Type B pancreatic cell (in vitro differentiated cells): Measurements from ENCODE around the gene EPHB4. TPM values are rescaled to one million over a fixed set of nuclear protein-coding genes. Genes with fewer than 3 reads are reported as not detected.

ENCODE experiments used
- DNase-seq: peaks from one replicate; pipeline ENCODE4 v3.0.0; 2021; ENCODE audit warnings: mixed read lengths; ENCODE audit not compliant: unreplicated experiment; ENCODE audit errors: extremely low spot score
- H3K27ac Mint-ChIP-seq: 2 replicates; pipeline ENCODE4 v1.8.0; 2021; ENCODE audit warnings: mild to moderate bottlenecking, mixed read lengths
- H3K27me3 Mint-ChIP-seq: 2 replicates; pipeline ENCODE4 v1.8.0; 2021; ENCODE audit warnings: mixed read lengths
- H3K36me3 Mint-ChIP-seq: 2 replicates; pipeline ENCODE4 v1.8.0; 2021; ENCODE audit warnings: mixed read lengths
- H3K4me1 Mint-ChIP-seq: one replicate; pipeline ENCODE4 v1.8.0; 2021; ENCODE audit warnings: mixed read lengths; ENCODE audit not compliant: unreplicated experiment
- H3K4me3 Mint-ChIP-seq: 2 replicates; pipeline ENCODE4 v1.8.0; 2021; ENCODE audit warnings: mild to moderate bottlenecking, mixed read lengths
- H3K9me3 Mint-ChIP-seq: 2 replicates; pipeline ENCODE4 v1.8.0; 2021; ENCODE audit warnings: mixed read lengths
- total RNA-seq: library from RNA; stranded (reverse); gene quantifications from 2 replicates; pipeline ENCODE4 v1.2.1, GENCODE V29; 2021; ENCODE audit warnings: low replicate concordance
- TF ChIP-seq, protein P1 (sequence below): fragments of 200-600 bp; sonication (generic); conservative IDR thresholded peaks from 2 replicates; pipeline ENCODE4 v1.5.0; 2021; ENCODE audit warnings: antibody characterized with exemption, mild to moderate bottlenecking

EPHB4 gene
- total RNA-seq, 1 donor from 2014 or later, result 78.4 TPM

DNA sequence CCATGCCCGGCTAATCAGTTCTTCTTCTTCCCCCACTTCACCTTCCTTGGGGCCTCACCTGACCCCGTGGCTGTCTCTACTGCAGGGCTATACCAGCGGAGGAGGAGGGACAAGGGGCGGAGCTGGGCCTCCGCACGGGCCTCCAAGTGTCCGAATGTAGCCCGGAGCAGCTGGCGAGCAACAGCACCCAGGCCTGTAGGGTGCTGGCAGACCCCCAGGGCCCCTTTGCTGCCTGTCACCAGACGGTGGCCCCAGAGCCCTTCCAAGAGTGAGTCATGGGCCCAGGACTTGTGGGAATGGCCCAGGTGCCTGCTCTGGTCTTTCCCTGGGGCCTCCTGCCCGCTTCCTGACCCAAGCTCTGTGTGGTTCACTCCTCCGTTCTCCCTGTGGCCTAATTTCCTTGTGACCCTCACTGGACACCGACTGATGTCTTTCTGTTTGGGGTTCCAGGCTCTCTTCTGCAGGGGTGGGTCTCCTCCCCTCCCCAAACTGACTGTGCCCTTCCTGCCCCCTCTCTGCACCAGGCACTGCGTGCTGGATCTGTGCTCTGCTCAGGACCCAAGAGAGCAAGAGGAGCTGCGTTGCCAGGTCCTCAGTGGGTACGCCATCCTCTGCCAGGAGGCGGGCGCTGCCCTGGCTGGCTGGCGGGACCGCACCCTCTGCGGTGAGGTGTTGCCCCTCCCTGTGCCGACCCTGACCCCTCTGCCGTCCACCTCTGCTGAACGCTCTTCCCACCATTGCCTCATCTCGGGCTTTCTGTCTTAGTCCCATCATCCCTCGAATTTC, 35.2 kb downstream of the EPHB4 start:
- no peaks in the 10 kb centered on the region for H3K4me1 Mint-ChIP-seq
- TF ChIP-seq, protein P1, sequence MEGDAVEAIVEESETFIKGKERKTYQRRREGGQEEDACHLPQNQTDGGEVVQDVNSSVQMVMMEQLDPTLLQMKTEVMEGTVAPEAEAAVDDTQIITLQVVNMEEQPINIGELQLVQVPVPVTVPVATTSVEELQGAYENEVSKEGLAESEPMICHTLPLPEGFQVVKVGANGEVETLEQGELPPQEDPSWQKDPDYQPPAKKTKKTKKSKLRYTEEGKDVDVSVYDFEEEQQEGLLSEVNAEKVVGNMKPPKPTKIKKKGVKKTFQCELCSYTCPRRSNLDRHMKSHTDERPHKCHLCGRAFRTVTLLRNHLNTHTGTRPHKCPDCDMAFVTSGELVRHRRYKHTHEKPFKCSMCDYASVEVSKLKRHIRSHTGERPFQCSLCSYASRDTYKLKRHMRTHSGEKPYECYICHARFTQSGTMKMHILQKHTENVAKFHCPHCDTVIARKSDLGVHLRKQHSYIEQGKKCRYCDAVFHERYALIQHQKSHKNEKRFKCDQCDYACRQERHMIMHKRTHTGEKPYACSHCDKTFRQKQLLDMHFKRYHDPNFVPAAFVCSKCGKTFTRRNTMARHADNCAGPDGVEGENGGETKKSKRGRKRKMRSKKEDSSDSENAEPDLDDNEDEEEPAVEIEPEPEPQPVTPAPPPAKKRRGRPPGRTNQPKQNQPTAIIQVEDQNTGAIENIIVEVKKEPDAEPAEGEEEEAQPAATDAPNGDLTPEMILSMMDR, result no peak
- no peaks in the 10 kb centered on the region for H3K9me3 Mint-ChIP-seq
- H3K27me3 Mint-ChIP-seq, result peaks cover 8% of the 10 kb centered on the region
- H3K4me3 Mint-ChIP-seq, result no peak overlapping the region
- no peak for DNase-seq
- H3K36me3 Mint-ChIP-seq, result no peaks in the 10 kb centered on the region
- H3K27ac Mint-ChIP-seq, result no peak overlapping the region

GRCh38 chr7:100789055-100789454, 38.3 kb downstream of the EPHB4 start:
- Mint-ChIP-seq H3K4me1 (no peaks in the 10 kb centered on the region), H3K27me3 (no peaks in the 10 kb centered on the region), H3K36me3 (no peaks in the 10 kb centered on the region), H3K9me3 (no peaks in the 10 kb centered on the region), H3K27ac (no peak overlapping the region), H3K4me3 (no peak overlapping the region)
- DNase-seq, result no peak
- TF ChIP-seq, protein P1, result peak; percentile 22

GRCh38 chr7:100786323-100786722, 41.0 kb downstream of the EPHB4 start:
- Mint-ChIP-seq H3K27ac (no peak overlapping the region), H3K27me3 (no peaks in the 10 kb centered on the region), H3K4me3 (no peak overlapping the region), H3K9me3 (no peaks in the 10 kb centered on the region), H3K4me1 (no peaks in the 10 kb centered on the region), H3K36me3 (no peaks in the 10 kb centered on the region)
- TF ChIP-seq, protein P1, result no peak
- no peak for DNase-seq

- Mint-ChIP-seq H3K36me3 (no peaks in the 10 kb centered on the region), H3K27ac (no peak overlapping the region), H3K4me1 (no peaks in the 10 kb centered on the region), H3K4me3 (no peak overlapping the region), H3K9me3 (no peaks in the 10 kb centered on the region), H3K27me3 (no peaks in the 10 kb centered on the region)
- no peak for DNase-seq
- TF ChIP-seq, protein P1, result no peak
Observed at GRCh38 chr7:100785878-100786277, 41.4 kb downstream of the EPHB4 start.

GRCh38 chr7:100783804-100784203, 43.5 kb downstream of the EPHB4 start:
- Mint-ChIP-seq H3K27me3 (no peaks in the 10 kb centered on the region), H3K27ac (no peak overlapping the region), H3K4me3 (no peak overlapping the region), H3K36me3 (no peaks in the 10 kb centered on the region), H3K9me3 (no peaks in the 10 kb centered on the region), H3K4me1 (no peaks in the 10 kb centered on the region)
- TF ChIP-seq, protein P1, result no peak
- no peak for DNase-seq
